Measurements from ENCODE around the gene KCNC3.

KCNC3 gene

GRCh38 chr19:50329146-50329925, at the start of gene KCNC3:
KCNC3 (minus strand) TSS chr19:50329377; CDS start chr19:50329082, 295 bp downstream.
- H3K4me3 ChIP-seq (ENCODE audit: low read depth, low read length): no peak within 1 kb of the TSS
- TF ChIP-seq CTCF (IDR thresholded peaks at IDR 0.05; ENCODE audit: low read depth, low read length) (no peak), POLR2A (IDR thresholded peaks at IDR 0.05; ENCODE audit: extremely low read depth, insufficient read length) (no peak)
- DNase-seq (ENCODE audit: low read depth): peak; percentile 21

- TF ChIP-seq MAX (IDR thresholded peaks at IDR 0.05; ENCODE audit: low read depth, low read length) (no peak), MYC (IDR thresholded peaks at IDR 0.05; ENCODE audit: low read depth, low read length) (no peak), CTCF (IDR thresholded peaks at IDR 0.05; ENCODE audit: low read depth, low read length) (no peak)
- no peak overlapping the region for H3K4me3 ChIP-seq (ENCODE audit: low read depth, low read length)
- DNase-seq (ENCODE audit: low read depth): no peak
These were observed 49.7 kb upstream of the KCNC3 start for GRCh38 chr19:50378863-50379236.

DNA sequence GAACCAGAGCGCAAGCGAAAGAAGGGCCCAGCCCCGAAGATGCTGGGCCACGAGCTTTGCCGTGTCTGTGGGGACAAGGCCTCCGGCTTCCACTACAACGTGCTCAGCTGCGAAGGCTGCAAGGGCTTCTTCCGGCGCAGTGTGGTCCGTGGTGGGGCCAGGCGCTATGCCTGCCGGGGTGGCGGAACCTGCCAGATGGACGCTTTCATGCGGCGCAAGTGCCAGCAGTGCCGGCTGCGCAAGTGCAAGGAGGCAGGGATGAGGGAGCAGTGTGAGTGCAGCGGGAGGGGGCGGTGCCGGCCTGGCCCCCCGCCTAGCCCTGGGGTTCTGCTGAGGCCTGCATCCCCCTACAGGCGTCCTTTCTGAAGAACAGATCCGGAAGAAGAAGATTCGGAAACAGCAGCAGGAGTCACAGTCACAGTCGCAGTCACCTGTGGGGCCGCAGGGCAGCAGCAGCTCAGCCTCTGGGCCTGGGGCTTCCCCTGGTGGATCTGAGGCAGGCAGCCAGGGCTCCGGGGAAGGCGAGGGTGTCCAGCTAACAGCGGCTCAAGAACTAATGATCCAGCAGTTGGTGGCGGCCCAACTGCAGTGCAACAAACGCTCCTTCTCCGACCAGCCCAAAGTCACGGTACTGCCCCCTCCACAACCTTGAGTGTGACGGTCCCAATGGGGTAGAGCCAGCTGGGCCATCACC, 49.1 kb upstream of the KCNC3 start:
- DNase-seq (ENCODE audit: low read depth): no peak
- TF ChIP-seq CTCF (IDR thresholded peaks at IDR 0.05; ENCODE audit: low read depth, low read length): no peak
- H3K4me3 ChIP-seq (ENCODE audit: low read depth, low read length): no peak overlapping the region

DNA sequence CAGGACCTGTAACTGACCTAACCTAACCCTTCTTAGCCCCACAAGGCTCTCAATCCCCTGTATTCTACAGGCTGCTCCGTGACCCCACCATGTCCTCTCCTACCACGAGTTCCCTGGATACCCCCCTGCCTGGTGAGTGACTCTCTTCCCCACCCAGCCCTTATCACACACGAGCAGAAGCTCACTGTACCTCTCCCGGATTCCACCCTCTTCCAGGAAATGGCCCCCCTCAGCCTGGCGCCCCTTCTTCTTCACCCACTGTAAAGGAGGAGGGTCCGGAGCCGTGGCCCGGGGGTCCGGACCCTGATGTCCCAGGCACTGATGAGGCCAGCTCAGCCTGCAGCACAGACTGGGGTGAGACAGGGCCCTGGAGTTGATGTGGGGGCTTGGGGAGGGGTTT, 48.3 kb upstream of the KCNC3 start:
- no peak for DNase-seq (ENCODE audit: low read depth)
- TF ChIP-seq POLR2A (IDR thresholded peaks at IDR 0.05; ENCODE audit: extremely low read depth, insufficient read length) (no peak), CTCF (IDR thresholded peaks at IDR 0.05; ENCODE audit: low read depth, low read length) (no peak), MAX (IDR thresholded peaks at IDR 0.05; ENCODE audit: low read depth, low read length) (no peak), MYC (IDR thresholded peaks at IDR 0.05; ENCODE audit: low read depth, low read length) (no peak)
- no peak overlapping the region for H3K4me3 ChIP-seq (ENCODE audit: low read depth, low read length)

DNA sequence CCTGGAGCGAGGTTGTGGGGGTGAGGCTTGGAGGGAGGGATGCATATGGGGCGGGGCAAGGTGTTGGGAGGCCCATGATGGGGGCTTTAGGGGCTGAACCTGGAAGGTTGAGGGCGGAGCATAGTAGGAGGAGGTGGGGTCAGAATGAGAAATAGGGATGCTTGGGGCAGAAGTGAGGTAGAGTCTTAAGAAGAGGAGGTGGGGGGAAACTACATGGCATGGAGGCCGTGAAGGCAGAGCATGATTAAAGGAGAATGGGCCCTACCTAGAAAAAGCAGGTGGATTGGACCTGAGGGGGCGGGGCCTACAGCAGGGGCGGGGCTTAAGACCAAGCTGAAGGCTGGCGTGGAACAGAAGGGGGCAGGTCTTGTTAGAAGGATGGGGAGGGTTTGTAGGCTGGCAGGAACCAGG, 47.9 kb upstream of the KCNC3 start:
- TF ChIP-seq CTCF (IDR thresholded peaks at IDR 0.05; ENCODE audit: low read depth, low read length): no peak
- no peak for TF ChIP-seq MYC (IDR thresholded peaks at IDR 0.05; ENCODE audit: low read depth, low read length)
- TF ChIP-seq MAX (IDR thresholded peaks at IDR 0.05; ENCODE audit: low read depth, low read length): no peak
- TF ChIP-seq POLR2A (IDR thresholded peaks at IDR 0.05; ENCODE audit: extremely low read depth, insufficient read length): no peak
- peak overlapping the region; percentile 9 for H3K4me3 ChIP-seq (ENCODE audit: low read depth, low read length)
- no peak for DNase-seq (ENCODE audit: low read depth)
